Prostate gland (tissue), 2 donors: ENCODE measurements around the gene ITGB2.

ENCODE experiments used
- POLR2A ChIP-seq: fragments of 450-650 bp; IDR thresholded peaks from one replicate; pipeline ENCODE4 v1.6.1; 2016; ENCODE audit warnings: antibody characterized with exemption, mild to moderate bottlenecking
- POLR2AphosphoS5 ChIP-seq: sonication (generic); formaldehyde crosslinking; IDR thresholded peaks from one replicate; pipeline ENCODE4 v1.6.1; 2017; ENCODE audit warnings: antibody characterized with exemption
- TF ChIP-seq, protein P1 (sequence below), 4 experiments: fragments of 200-600 bp in 2 of 4; fragments of 450-650 bp in 2 of 4; sonication (generic) in 2 of 4; IDR thresholded peaks; 1 replicate in 3 of 4; 2 replicates in 1 of 4; pipeline ENCODE4 v1.5.1; 2016 to 2019; ENCODE audit warnings: antibody characterized with exemption in 4 of 4, mild to moderate bottlenecking in 2 of 4, moderate library complexity in 2 of 4

DNA sequence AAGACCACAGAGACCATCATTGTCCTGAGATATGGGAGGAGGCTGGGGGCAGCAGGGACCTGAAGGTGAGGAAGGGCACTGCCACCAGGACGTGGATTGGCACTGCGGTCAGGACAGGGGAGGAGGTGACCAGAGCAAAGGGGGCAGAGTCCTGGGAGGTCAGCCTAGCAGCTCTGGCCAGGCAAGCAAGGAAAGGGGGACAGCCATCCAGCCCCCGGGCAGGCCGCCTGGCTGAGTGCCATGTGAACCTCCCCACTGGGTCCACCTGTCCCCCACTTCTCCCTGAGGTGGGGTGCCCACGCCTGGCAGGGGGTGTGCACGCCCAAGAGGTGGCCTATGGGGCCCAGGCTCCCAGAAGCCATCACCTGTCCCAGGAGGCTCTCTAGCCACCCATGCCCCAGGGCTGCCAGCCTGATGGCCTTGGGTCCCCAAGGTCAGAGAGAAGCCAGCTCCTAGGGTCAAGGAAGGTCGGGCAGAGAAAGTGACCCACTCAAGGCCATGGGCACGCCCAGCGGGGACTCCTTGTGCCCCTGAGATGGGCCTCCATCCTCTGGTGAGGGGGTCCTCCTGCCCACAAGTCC lies 29.6 kb downstream of the ITGB2 start:
- TF ChIP-seq, protein P1, sequence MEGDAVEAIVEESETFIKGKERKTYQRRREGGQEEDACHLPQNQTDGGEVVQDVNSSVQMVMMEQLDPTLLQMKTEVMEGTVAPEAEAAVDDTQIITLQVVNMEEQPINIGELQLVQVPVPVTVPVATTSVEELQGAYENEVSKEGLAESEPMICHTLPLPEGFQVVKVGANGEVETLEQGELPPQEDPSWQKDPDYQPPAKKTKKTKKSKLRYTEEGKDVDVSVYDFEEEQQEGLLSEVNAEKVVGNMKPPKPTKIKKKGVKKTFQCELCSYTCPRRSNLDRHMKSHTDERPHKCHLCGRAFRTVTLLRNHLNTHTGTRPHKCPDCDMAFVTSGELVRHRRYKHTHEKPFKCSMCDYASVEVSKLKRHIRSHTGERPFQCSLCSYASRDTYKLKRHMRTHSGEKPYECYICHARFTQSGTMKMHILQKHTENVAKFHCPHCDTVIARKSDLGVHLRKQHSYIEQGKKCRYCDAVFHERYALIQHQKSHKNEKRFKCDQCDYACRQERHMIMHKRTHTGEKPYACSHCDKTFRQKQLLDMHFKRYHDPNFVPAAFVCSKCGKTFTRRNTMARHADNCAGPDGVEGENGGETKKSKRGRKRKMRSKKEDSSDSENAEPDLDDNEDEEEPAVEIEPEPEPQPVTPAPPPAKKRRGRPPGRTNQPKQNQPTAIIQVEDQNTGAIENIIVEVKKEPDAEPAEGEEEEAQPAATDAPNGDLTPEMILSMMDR (IDR thresholded peaks at IDR 0.05), result no peak
- TF ChIP-seq POLR2A, result no peak
- TF ChIP-seq POLR2AphosphoS5, result no peak
